Endothelial cell of hepatic sinusoid (primary cell): ENCODE data around the gene DENND2A.
"Not testable (repeated sequence)": the region's sequence is repeated elsewhere in the genome, so short reads cannot be mapped to it uniquely, and the experiment has no call there.

Source experiments
- in situ Hi-C: cut with HindIII; loops from 2 replicates; pipeline ENCODE4 v1.10.0; 2017; ENCODE audit warnings: low sequenced_read_pairs

The DENND2A gene

DNA sequence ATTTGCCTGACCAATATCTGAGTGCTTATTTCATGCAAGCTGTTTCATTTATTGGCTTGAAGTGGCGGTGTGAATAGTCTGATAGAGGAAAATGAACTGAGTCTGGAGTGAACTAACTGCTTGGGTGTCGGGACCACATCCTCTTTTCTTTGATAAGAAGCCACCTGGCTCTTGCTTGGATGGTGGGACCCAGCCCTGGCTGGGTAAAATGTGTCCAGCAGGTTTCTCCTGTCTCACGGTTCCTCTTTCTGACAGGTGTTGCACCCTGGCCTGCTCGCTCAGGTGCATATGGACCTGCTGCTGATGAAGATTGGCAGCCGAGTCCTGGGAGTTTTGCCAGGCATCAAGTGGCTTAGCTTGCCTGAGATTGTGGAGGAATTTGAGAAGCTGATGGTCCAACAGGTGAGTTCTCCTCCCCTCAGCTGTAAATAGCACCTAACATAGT lies 33.8 kb upstream of the DENND2A start:
- in situ Hi-C loops: no loop called here

DNA sequence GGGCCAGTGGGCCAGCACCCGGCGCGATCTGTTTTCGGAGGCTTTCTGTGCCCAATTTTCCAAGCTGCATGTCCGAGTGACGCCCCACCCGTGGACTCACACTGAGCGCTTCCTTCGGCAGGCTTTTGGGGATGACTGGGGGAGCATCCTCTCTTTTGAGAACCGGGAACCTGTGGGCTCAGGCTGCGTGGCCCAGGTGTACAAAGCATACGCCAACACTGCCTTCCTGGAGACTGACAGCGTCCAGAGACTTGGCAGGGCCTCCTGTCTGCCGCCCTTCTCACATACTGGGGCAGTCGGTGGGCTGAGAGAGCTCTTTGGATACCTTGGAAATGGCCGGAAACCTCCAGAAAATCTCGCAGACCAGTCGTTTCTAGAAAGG lies 33.2 kb upstream of the DENND2A start:
- in situ Hi-C loops: no loop called here

DNA sequence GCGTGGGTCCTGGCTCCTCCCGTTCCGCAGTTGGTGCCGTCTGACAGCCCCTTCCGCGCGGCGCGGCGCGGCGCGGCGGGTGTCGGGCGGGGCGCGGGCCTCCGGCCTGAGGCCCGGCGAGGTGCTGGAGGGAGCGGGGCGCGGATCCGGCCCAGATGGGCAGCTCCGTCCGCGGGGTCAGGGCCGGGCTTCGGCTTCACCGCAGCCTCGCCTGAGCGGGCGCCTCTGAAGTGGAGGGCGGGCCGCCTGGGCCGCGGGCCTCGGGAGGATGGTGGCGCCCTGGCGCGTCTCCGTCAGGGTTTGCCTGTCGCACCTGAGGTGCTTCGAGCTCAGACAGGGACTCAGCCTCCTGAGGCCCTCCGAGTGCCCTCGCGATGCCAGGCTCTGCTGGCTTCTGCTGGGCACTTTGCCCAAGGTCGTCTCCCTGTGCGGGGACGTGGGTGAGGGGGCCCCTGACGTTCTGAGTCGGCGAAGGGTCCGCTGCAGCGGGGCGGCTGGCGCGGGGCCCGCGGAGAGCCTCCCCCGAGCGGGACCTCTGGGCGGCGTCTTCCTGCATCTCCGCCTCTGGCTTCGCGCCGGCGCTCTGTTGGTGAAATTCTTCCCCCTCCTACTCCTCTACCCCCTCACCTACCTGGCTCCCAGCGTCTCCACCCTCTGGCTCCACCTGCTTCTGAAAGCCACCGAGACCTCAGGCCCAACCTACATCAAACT lies 32.6 kb upstream of the DENND2A start:
- in situ Hi-C loops: no loop called here

DNA sequence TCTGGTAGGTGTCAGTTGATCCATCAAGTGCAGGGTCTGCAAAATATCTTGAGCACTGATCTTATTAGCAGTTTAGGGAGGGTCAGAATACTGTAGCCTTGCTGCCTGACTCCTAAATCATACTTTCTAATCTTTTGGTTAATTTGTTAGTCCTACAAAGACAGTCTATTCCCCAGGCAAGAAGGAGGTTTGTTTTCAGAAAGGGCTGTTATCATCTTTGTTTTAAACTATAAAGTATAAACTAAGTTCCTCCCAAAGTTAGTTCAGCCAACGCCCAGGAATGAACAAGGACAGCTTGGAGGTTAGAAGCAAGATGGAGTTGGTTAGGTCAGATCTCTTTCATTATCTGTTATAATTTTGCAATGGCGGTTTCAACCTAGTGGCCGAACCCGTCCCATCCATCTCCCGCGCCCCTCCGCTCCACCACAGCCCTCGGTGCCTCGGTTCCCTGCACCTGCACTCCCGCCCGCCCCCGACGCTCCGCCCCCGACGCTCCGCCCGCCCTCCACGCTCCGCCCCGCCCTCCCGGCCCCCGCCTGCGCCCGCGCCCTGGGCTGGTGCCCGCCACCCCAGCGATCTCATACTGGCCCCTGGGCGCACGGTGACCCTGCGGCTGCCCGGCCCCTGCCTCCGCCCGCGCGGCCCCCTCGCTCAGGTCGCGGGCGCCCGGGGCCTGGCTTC lies 31.9 kb upstream of the DENND2A start, which contains the start of gene ADCK2:
Gene ADCK2, plus strand, starts transcription at position 564 of the 681 bp plus-strand sequence. CDS start 386 bp downstream, outside the sequence.
- in situ Hi-C loops: no loop called here

DNA sequence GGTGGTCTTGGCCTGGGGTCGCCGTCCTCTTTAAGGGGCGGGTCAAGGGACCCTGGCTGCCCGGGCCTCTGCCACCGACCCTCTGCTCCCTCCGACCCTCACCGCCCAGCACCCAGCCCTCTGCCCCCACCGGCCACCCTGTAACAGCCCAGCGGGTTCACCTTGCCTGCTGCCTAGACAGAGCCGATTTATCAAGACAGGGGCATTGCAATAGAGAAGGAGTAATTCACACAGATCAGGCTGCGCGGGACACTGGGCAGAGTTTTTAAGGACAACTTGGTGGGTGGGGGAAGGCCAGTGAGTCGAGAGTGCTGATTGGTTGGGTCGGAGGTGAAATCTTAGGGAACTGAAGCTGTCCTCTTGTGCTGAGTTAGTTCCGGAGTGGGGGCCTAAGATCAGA lies 31.4 kb upstream of the DENND2A start:
- in situ Hi-C loops: no loop called here

DNA sequence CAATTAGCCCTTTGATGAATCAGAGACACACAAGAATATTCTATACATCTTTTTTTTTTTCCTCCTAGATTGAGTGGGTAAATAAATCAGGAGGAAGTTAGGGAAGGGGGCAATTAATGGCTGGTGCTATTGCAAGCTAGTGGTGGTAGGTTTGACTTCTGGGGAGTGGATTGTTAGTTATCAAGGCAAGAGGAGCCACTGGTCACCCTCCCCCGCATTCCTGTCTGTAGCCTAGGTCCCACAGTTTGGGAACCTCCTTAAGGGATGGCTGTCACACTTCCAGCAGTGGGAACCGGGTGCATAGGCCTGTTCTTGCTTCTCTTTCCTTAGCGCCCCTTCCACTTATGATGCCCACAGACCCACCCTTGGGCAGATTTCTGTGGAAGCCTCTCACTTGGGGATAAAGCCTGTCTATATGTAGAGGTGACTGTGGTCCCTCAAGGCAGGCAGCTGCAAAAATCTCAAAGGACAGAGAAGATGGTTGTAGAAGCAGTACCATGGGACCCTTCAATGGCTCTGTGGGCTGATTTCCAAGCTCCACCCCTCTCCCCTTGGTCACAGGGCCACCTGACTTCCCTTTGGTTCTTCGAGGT lies 29.8 kb upstream of the DENND2A start:
- in situ Hi-C loops: no loop called here

DNA sequence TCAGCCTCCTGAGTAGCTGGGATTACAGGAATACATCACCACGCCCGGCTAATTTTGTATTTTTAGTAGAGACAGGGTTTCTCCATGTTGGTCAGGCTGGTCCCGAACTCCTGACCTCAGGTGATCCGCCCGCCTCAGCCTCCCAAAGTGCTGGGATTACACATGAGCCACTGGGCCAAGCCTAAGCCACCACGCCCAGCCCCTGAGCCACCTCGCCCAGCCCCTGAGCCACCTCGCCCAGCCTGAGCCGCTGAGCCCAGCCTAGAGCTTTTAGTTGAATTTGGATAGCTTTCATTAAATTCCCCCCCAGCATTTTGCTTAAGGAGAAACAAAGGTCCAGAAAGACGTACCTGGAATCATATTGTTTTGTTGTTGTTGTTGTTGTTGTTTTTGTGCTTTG lies 29.2 kb upstream of the DENND2A start:
- in situ Hi-C loops: not testable (repeated sequence)

DNA sequence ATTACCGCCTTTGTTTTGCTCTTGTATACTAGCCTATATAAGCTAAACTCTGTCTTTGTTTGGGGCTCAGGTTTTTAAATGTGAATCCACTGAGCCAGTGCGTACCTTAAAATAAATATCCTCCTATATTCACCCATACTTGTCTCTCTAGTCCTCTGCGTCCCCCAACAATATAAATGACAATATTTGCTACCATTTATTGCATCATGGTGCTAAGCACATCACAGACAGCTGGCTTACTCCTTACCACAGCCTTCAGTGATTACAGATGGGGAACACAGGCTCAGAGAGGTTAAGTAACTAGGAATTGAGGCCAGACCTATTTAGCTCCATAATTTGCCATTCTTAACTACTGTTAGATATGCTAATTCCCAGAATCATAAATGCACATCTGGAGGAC lies 28.7 kb upstream of the DENND2A start:
- in situ Hi-C loops: no loop called here

DNA sequence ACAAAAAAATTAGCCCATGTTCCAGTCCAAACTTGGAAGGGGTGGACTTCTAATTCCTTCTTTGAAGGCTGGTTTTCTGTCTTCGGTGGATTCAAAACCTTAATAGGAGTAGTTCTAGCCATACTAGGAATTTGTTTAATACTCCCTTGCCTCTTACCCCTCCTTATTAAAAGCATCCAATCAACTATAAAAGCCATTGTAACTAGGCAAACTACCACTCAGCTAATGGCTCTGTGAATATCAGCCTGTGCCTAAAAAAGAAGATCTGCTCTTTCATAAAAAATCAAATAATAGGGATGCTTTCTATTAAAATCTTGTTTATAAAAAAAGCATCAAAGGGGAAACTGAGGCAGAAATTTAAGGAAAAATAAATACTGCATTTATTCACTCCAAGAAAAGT lies 28.0 kb upstream of the DENND2A start:
- in situ Hi-C loops: no loop called here

DNA sequence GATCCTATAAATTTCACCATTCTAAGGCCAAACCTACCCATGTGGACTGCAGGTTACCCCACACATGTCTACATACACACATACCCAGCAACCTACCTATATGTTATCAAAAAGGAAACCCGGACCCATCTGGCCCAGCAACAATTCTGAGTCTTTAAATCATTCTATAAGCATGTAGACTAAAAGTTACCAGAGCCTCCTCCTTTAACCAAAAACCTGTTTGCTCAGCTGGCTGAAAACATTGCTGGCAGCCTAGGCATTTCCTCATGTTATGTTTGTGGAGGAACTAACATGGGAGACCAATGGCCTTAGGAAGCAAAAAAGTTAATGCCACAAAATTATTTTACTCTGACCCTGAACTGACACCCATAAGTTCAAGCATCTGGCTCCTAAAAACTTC lies 26.9 kb upstream of the DENND2A start:
- in situ Hi-C loops: no loop called here

DNA sequence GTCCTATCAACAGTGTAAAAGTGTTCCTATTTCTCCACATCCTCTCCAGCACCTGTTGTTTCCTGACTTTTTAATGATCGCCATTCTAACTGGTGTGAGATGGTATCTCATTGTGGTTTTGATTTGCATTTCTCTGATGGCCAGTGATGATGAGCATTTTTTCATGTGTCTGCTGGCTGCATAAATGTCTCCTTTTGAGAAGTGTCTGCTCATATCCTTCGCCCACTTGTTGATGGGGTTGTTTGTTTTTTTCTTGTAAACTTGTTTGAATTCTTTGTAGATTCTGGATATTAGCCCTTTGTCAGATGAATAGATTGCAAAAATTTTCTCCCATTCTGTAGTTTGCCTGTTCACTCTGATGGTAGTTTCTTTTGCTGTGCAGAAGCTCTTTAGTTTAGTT lies 22.3 kb upstream of the DENND2A start:
- in situ Hi-C loops: not testable (repeated sequence)

DNA sequence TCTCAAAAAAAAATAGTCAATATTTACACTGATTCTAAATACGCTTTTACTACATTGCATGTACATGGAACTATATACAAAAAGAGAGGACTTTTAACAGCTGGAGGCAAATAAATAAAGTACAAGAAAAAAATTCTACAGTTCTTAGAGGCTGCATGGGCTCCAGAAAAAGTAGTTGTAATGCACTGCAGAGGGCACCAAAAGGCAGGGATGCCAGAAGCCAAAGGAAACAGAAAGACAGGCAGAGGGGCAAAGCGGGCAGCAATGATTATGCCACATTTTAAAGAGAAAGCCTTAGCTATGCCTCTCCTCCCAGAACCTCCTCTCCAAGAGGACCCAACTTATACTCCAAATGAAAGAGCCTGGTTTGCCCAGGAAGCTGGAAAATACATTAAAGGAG lies 20.5 kb upstream of the DENND2A start:
- in situ Hi-C loops: no loop called here

DNA sequence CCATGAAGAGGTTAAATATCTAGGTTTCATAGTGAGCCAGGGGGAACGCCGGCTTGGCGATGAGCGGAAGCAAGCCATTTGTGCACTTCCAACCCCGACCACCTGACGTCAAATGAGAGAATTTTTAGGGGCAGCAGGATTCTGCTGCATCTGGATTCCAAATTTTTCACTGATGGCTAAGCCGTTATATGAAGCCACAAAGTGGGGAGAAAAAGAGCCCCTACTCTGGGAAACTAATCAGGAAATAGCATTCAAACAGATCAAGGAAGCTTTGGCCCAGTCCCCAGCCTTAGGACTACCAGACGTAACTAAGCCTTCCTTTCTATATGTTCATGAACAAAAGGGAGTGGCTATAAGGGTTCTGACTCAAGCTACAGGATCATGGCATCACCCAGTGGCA lies 19.2 kb upstream of the DENND2A start:
- in situ Hi-C loops: no loop called here

DNA sequence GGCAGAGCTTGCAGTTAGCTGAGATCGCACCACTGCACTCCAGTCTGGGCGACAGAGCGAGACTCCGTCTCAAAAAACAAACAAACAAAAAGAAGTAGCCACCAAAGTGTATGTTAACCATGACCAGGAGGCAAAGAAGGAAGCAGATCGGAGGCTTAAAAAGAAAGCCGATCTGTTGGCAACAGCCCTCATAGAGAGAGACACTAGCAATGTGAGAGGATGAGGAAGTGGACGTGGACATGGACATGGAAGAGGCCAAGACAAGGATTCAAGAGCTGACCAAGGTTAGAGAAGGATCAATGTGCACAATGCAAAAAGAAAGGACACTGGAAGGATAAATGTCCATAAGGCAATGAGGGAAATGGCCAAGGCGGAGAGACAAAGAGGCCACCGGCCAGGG lies 17.3 kb upstream of the DENND2A start:
- in situ Hi-C loops: no loop called here

DNA sequence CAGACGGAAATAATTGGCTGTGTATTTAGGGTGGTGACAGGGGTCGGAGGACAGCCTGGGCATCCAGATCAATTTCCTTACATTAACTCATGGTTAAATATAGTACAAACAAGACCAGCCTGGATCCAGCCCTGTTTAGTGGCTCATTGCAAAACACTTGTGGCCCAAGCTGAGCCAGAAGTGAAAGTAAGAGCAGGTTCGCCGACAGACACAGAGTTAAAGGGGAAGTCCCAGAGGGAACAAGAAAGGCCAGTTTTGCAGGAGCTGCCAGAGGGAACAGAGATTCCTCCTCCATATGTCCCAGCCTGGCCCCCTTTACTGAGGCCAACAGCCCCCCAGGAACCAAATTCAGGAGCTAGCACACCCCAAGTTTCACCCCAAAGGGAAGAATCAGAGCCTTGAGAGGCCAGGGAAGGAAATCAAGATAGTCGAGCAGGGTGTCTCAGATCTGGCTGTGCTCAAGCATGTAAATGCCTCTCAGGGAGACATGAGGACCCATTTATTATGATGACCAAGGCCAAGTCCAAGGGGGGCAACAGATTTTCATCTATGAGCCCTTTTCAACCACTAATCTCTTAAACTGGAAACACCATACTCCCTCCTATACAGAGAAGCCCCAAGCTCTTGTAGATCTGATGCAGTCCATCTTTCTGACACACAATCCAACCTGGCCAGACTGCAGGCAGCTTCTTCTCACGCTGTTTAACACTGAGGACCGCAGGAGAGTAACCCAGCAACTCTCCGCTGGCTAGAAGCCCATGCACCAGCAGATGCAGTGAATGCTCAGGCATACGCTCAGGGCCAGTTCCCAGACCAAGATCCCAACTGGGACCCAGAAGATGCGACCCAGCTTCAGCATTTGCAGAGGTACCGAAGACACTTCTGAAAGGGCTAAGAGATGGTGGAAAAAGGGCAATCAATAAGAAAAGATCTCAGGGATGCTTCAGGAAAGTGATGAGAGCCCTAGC lies 16.2 kb upstream of the DENND2A start:
- in situ Hi-C loops: no loop called here

DNA sequence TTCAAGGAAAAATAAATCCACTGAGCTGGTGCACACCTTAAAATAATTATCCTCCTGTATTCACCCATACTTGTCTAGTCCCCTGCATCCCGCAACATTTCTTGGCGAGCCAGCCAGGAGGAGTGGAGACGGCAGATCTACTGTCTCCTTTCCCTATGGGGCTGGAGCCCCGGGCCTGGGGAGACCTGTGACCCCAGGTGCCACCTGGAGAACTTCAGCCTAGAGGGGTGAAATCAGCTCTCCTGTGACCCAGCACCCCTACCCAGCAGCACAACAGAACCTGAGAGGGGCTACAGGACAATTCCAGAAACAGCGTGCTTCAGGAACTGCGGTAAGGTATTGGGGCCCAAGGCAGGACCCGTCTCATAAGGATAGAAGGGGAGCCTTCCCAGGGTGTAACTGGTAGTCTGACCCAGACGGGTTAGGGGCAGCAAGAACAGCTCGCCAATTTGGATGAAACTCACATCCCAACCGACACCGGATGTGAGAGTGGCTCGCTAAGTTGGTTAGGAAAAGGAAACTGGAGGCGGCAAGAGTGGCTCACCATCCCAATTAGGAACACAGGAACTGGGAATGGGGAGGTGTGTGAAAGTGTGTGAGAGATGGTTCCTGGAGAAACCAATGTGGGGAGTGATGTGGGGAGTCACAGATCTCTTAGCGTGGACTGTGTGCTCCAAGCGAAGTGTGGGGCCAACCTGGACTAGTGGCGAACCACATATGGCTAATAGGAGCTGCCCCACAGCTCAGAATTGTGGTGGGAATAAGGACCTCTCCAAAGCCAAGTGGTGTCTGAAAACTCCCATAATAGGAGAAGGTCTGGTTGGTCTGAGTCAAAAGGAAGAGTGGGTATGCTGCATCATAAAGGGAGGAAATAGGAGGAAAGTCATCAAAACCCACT lies 15.1 kb upstream of the DENND2A start:
- in situ Hi-C loops: no loop called here

DNA sequence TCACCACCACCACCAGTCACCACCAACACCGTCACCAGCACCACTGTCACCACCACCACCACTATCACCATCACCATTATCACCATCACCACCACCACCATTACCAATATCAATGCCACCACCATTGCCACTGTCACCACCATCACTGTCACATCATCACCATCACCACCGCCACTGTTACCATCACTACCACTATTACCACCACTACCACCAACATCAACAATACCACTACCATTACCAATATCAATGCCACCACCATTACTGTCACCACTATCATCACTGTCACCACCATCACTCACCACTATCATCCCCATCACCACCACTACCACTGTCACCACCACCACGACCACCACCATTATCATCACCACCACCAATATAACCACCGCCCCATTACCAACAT lies 14.0 kb upstream of the DENND2A start:
- in situ Hi-C loops: no loop called here

DNA sequence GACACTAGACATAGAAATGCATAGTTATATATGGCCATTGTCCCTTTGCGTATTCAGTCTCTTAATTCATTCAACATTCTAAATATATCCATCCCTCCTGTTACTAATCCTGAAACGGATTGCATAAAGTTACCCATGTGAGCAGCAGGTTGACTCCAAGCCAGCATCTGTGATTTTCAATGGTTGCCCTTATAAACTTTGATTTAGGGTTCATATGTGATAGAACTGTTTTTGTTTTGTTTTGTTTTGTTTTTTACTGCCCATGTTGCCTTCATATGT lies 13.4 kb upstream of the DENND2A start:
- in situ Hi-C loops: no loop called here

DNA sequence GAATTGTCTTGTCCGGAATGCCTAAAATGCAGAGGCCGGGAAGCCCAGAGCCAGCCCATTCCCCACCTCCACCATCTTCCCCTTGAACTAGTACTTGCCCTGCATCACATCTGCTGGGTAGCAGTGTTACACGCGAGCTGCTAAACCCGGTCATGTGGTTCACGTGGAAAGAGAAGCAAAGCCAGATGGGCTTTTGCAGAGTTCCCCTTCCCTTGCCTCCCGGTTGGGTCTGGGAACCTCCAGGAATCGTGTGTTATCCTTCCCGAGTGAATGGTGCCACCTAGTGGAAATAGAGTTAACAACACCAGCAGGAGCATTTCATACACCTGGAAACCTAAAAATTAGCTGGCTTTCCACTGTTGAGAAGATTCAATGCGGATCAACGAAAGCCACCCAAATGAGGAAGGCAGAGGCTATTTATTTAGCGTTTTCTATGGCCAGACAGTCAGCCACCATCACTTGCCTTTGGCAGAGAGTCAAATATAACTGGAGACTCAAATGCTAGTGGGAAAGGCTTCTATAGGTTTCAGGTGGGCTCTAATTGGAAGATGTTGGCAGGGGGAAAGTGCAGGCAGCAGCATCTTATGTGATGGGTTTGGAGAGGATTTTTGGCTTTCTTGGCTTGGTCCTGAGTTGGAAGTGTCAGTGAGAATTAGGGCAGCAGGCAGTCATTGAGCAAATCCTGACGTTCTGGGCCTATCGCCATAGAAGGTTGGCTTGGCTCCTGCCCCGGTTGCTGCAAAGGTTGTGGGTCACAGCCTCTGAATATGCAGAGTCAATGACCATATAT lies 12.9 kb upstream of the DENND2A start:
- in situ Hi-C loops: no loop called here

DNA sequence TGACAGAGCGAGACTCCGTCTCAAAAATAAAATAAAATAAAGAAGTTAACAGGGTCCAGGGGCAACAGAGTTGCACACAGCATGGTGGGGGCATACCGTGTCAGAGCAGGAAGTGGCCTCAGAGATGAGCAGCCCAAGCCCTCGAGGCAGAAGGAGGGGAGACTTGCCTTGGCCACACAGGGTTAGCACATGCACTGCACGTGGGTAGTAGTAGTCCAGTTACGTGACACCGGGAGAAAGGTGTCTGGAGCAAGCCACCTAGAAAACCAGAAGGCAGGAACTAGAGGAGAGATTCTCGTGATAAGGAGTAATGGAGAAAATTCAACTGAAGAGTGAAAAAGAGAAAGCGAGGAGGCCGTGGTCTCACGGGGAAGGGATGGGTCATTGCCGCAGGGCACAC lies 9.8 kb upstream of the DENND2A start:
- in situ Hi-C loops: no loop called here
